H9 (cell line): ENCODE data around the gene DPH2. TPM values are rescaled to one million over a fixed set of nuclear protein-coding genes. Genes with fewer than 3 reads are reported as not detected.

Experiments used
- DNase-seq: peaks from one replicate; pipeline ENCODE4 v3.0.0-alpha.2; 2017
- H2AFZ ChIP-seq: one replicate; pipeline ENCODE4 v1.6.1; 2013; ENCODE audit warnings: mild to moderate bottlenecking, low read length, control low read depth, moderate library complexity
- H2AK5ac ChIP-seq: 2 replicates; pipeline ENCODE4 v1.6.1; 2013; ENCODE audit warnings: low read length, control low read depth, mixed read lengths; ENCODE audit not compliant: insufficient read length
- H2BK120ac ChIP-seq: one replicate; pipeline ENCODE4 v1.6.1; 2013; ENCODE audit warnings: low read depth, mild to moderate bottlenecking, low read length, control low read depth, inconsistent platforms; ENCODE audit not compliant: poor library complexity, severe bottlenecking
- H2BK12ac ChIP-seq: 2 replicates; pipeline ENCODE4 v1.6.1; 2013; ENCODE audit warnings: low read length, control low read depth, mixed read lengths, low read depth; ENCODE audit not compliant: insufficient read length
- H2BK15ac ChIP-seq: 2 replicates; pipeline ENCODE4 v1.6.1; 2013; ENCODE audit warnings: low read depth, low read length, control low read depth
- H2BK20ac ChIP-seq: one replicate; pipeline ENCODE4 v1.6.1; 2013; ENCODE audit warnings: low read depth, mild to moderate bottlenecking, low read length, control low read depth, inconsistent platforms; ENCODE audit not compliant: poor library complexity, severe bottlenecking
- H2BK5ac ChIP-seq: 2 replicates; pipeline ENCODE4 v1.6.1; 2013; ENCODE audit warnings: low read length, control low read depth, mixed read lengths; ENCODE audit not compliant: insufficient read length
- H3K14ac ChIP-seq: 2 replicates; pipeline ENCODE4 v1.6.1; 2013; ENCODE audit warnings: low read length, control low read depth; ENCODE audit not compliant: insufficient read depth
- H3K18ac ChIP-seq: 2 replicates; pipeline ENCODE4 v1.6.1; 2013; ENCODE audit warnings: low read depth, mild to moderate bottlenecking, mixed read lengths, low read length, control low read depth; ENCODE audit not compliant: insufficient read length
- H3K23ac ChIP-seq: 2 replicates; pipeline ENCODE4 v1.6.1; 2013; ENCODE audit warnings: low read length, control low read depth, mixed read lengths, low read depth; ENCODE audit not compliant: insufficient read length
- H3K23me2 ChIP-seq: 2 replicates; pipeline ENCODE4 v1.6.1; 2013; ENCODE audit warnings: low read depth, mild to moderate bottlenecking, mixed read lengths, low read length, control low read depth; ENCODE audit not compliant: insufficient read length, poor library complexity, severe bottlenecking
- H3K27ac ChIP-seq: 2 replicates; pipeline ENCODE4 v1.5.1; 2013; ENCODE audit warnings: low read length, control low read depth, mixed read lengths, low read depth; ENCODE audit not compliant: insufficient read length
- H3K27me3 ChIP-seq: 2 replicates; pipeline ENCODE4 v1.6.1; 2013; ENCODE audit warnings: low read length, control low read depth, inconsistent platforms; ENCODE audit not compliant: insufficient read depth
- H3K4ac ChIP-seq: 2 replicates; pipeline ENCODE4 v1.6.1; 2013; ENCODE audit warnings: low read depth, mild to moderate bottlenecking, control low read depth, inconsistent platforms, low read length, moderate library complexity
- H3K4me1 ChIP-seq: 2 replicates; pipeline ENCODE4 v1.6.1; 2013; ENCODE audit warnings: low read length, control low read depth, inconsistent platforms; ENCODE audit not compliant: insufficient read depth
- H3K4me2 ChIP-seq: 2 replicates; pipeline ENCODE4 v1.6.1; 2013; ENCODE audit warnings: low read length, control low read depth, mixed read lengths; ENCODE audit not compliant: insufficient read length, insufficient read depth
- H3K56ac ChIP-seq: 2 replicates; pipeline ENCODE4 v1.6.1; 2013; ENCODE audit warnings: low read depth, mild to moderate bottlenecking, mixed read lengths, low read length, control low read depth; ENCODE audit not compliant: insufficient read length
- H3K79me1 ChIP-seq: 2 replicates; pipeline ENCODE4 v1.6.1; 2013; ENCODE audit warnings: low read depth, mild to moderate bottlenecking, moderate library complexity, low read length, control low read depth, inconsistent platforms; ENCODE audit not compliant: insufficient read depth, poor library complexity, severe bottlenecking
- H3K79me2 ChIP-seq: 2 replicates; pipeline ENCODE4 v1.6.1; 2013; ENCODE audit warnings: low read length, control low read depth, inconsistent platforms; ENCODE audit not compliant: insufficient read depth
- H3K9ac ChIP-seq: 2 replicates; pipeline ENCODE4 v1.6.1; 2013; ENCODE audit warnings: low read length, control low read depth, mixed read lengths; ENCODE audit not compliant: insufficient read length; ENCODE audit errors: extremely low read depth
- H3K9me3 ChIP-seq: one replicate; pipeline ENCODE4 v1.6.1; 2013; ENCODE audit warnings: low read depth, low read length, inconsistent platforms; ENCODE audit not compliant: control insufficient read depth
- H3T11ph ChIP-seq: one replicate; pipeline ENCODE4 v1.6.1; 2013; ENCODE audit warnings: mild to moderate bottlenecking, low read length, control low read depth, inconsistent platforms
- H4K20me1 ChIP-seq: one replicate; pipeline ENCODE4 v1.6.1; 2013; ENCODE audit not compliant: control insufficient read depth, insufficient read length, insufficient read depth
- H4K5ac ChIP-seq: 2 replicates; pipeline ENCODE4 v1.6.1; 2013; ENCODE audit warnings: low read depth, mild to moderate bottlenecking, mixed read lengths, low read length, control low read depth; ENCODE audit not compliant: insufficient read length
- H4K8ac ChIP-seq: replicated peaks from 2 replicates; pipeline ENCODE4 v1.6.1; 2013; ENCODE audit warnings: low read length, control low read depth, mixed read lengths, low read depth; ENCODE audit not compliant: insufficient read length
- H4K91ac ChIP-seq: 2 replicates; pipeline ENCODE4 v1.6.1; 2013; ENCODE audit warnings: low read depth, mild to moderate bottlenecking, moderate library complexity, mixed read lengths, low read length, control low read depth; ENCODE audit not compliant: insufficient read length
- H3K27ac Mint-ChIP-seq, 3 experiments: 2 replicates in 2 of 3; 3 replicates in 1 of 3; pipeline ENCODE4 v1.8.0; 2020 to 2021; ENCODE audit warnings: mixed read lengths in 3 of 3, mild to moderate bottlenecking in 1 of 3, moderate library complexity in 1 of 3
- H3K27me3 Mint-ChIP-seq: 2 replicates; pipeline ENCODE4 v1.8.0; 2021; ENCODE audit warnings: low read depth, mild to moderate bottlenecking, moderate library complexity, mixed read lengths
- H3K36me3 Mint-ChIP-seq, 3 experiments: 2 replicates in 2 of 3; 3 replicates in 1 of 3; pipeline ENCODE4 v1.8.0; 2020 to 2021; ENCODE audit warnings: low read depth in 3 of 3, mixed read lengths in 3 of 3; ENCODE audit not compliant: insufficient read depth in 1 of 3
- H3K4me1 Mint-ChIP-seq, 2 experiments: 2 replicates each; pipeline ENCODE4 v1.8.0; 2020; ENCODE audit warnings: mixed read lengths in 2 of 2
- H3K4me3 Mint-ChIP-seq, 2 experiments: 2 replicates in 1 of 2; 3 replicates in 1 of 2; pipeline ENCODE4 v1.8.0; 2020 to 2021; ENCODE audit warnings: mild to moderate bottlenecking in 2 of 2, mixed read lengths in 2 of 2, moderate library complexity in 1 of 2
- H3K9me3 Mint-ChIP-seq, 2 experiments: 2 replicates in 1 of 2; 3 replicates in 1 of 2; pipeline ENCODE4 v1.8.0; 2020; ENCODE audit warnings: mild to moderate bottlenecking in 2 of 2, mixed read lengths in 2 of 2, moderate library complexity in 1 of 2
- WGBS: extraction: QIAGEN DNeasy Blood & Tissue Kit; methylation state at CpG from one replicate; pipeline ENCODE4 v1.1.7; 2013; ENCODE audit warnings: missing lambda C conversion rate, low lambda C conversion rate, mixed read lengths; ENCODE audit not compliant: insufficient read length; ENCODE audit errors: extremely low coverage; 5-methylcytosine and 5-hydroxymethylcytosine counted together
- total RNA-seq: library from RNA; stranded (reverse); gene quantifications from 2 replicates; pipeline ENCODE4 v1.2.1, GENCODE V29; 2021
- TF ChIP-seq, protein P1 (sequence below): fragments of 200-600 bp; sonication (generic); conservative IDR thresholded peaks from 3 replicates; pipeline ENCODE4 v1.8.0; 2021; ENCODE audit warnings: antibody characterized with exemption, mild to moderate bottlenecking

DPH2 gene
- total RNA-seq, 1 experiment from 2014 or later = 74.4 TPM

- Histone ChIP-seq H2BK20ac (no peak within 1 kb of the TSS), H4K91ac (no peak within 1 kb of the TSS), H3K56ac (no peak within 1 kb of the TSS), H2BK5ac (no peak within 1 kb of the TSS), H3K4me1 (peaks cover 8% of the 10 kb centered on the region; the same call in 1 of the 2 replicates), H3K9ac (peak within 1 kb of the TSS; percentile 44), H2BK12ac (no peak within 1 kb of the TSS), H3K18ac (peak within 1 kb of the TSS; percentile 1), H3K27ac (no peak within 1 kb of the TSS), H2AK5ac (no peak within 1 kb of the TSS), H3K27me3 (no peaks in the 10 kb centered on the region), H3K14ac (peak within 1 kb of the TSS; percentile 80), H3T11ph (no peak within 1 kb of the TSS), H3K79me1 (peaks cover 6% of the 10 kb centered on the region), H2BK120ac (no peak within 1 kb of the TSS), H4K8ac (no peak within 1 kb of the TSS), H2AFZ (no peak within 1 kb of the TSS), H2BK15ac (no peak within 1 kb of the TSS), H3K9me3 (no peaks in the 10 kb centered on the region), H3K4ac (no peak within 1 kb of the TSS), H3K23me2 (peaks cover 23% of the 10 kb centered on the region), H3K79me2 (peaks cover 3% of the 10 kb centered on the region; the same call in 1 of the 2 replicates), H3K23ac (no peak within 1 kb of the TSS), H4K20me1 (no peaks in the 10 kb centered on the region), H4K5ac (no peak within 1 kb of the TSS), H3K4me2 (peak within 1 kb of the TSS; percentile 62)
- peak within 1 kb of the TSS; percentile 89 to 95 for H3K4me3 Mint-ChIP-seq
- no peaks in the 10 kb centered on the region for H3K27me3 Mint-ChIP-seq
- no CpG with 5 or more reads among the region's 54 CpGs for WGBS
- TF ChIP-seq, protein P1, sequence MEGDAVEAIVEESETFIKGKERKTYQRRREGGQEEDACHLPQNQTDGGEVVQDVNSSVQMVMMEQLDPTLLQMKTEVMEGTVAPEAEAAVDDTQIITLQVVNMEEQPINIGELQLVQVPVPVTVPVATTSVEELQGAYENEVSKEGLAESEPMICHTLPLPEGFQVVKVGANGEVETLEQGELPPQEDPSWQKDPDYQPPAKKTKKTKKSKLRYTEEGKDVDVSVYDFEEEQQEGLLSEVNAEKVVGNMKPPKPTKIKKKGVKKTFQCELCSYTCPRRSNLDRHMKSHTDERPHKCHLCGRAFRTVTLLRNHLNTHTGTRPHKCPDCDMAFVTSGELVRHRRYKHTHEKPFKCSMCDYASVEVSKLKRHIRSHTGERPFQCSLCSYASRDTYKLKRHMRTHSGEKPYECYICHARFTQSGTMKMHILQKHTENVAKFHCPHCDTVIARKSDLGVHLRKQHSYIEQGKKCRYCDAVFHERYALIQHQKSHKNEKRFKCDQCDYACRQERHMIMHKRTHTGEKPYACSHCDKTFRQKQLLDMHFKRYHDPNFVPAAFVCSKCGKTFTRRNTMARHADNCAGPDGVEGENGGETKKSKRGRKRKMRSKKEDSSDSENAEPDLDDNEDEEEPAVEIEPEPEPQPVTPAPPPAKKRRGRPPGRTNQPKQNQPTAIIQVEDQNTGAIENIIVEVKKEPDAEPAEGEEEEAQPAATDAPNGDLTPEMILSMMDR = no peak
- no peaks in the 10 kb centered on the region; a peak in 1 of 5 replicates for H3K9me3 Mint-ChIP-seq
- peak within 1 kb of the TSS; percentile 34 to 96 (median 94); a peak in 6 of 7 replicates for H3K27ac Mint-ChIP-seq
- peaks cover 22 to 49% (median 44%) of the 10 kb centered on the region in 3 experiments; a peak in 6 of 7 replicates for H3K36me3 Mint-ChIP-seq
- peak; percentile 68 for DNase-seq
- H3K4me1 Mint-ChIP-seq = peaks cover 31 to 36% of the 10 kb centered on the region in 2 experiments
Observed at GRCh38 chr1:43978551-43979260, 8.9 kb downstream of the DPH2 start, which contains the start of gene B4GALT2. TSS of gene B4GALT2 (plus strand) at chr1:43979210. CDS start at chr1:43981161, 1,951 bp downstream.
